Measurements from ENCODE around the gene PADI3. TPM values are rescaled to one million over a fixed set of nuclear protein-coding genes. Genes with fewer than 3 reads are reported as not detected.

The PADI3 gene
- polyA plus RNA-seq, 1 donor, result not detected

- DNase-seq, result no peak
Measured at GRCh38 chr1:17274186-17275170, 25.6 kb downstream of the PADI3 start.

GRCh38 chr1:17276568-17276967 is 27.7 kb downstream of the PADI3 start:
- no peak for DNase-seq

GRCh38 chr1:17277511-17278159 is 28.7 kb downstream of the PADI3 start:
- no peak for DNase-seq

GRCh38 chr1:17278996-17279830 is 30.3 kb downstream of the PADI3 start:
- DNase-seq, result no peak

GRCh38 chr1:17280436-17280835 is 31.5 kb downstream of the PADI3 start:
- DNase-seq, result no peak

GRCh38 chr1:17280894-17281293 is 32.0 kb downstream of the PADI3 start:
- no peak for DNase-seq

GRCh38 chr1:17281775-17282181 is 32.9 kb downstream of the PADI3 start:
- DNase-seq, result no peak

GRCh38 chr1:17282836-17283235 is 33.9 kb downstream of the PADI3 start:
- no peak for DNase-seq

- no peak for DNase-seq
Measured at GRCh38 chr1:17286646-17287045, 37.7 kb downstream of the PADI3 start.

- no peak for DNase-seq
Measured at GRCh38 chr1:17287130-17287776, 38.4 kb downstream of the PADI3 start.

GRCh38 chr1:17289721-17290120 is 40.8 kb downstream of the PADI3 start:
- DNase-seq, result no peak

GRCh38 chr1:17290553-17290952 is 41.7 kb downstream of the PADI3 start:
- DNase-seq, result no peak

GRCh38 chr1:17292299-17293160 is 43.6 kb downstream of the PADI3 start:
- DNase-seq, result no peak

GRCh38 chr1:17293681-17294425 is 45.0 kb downstream of the PADI3 start:
- DNase-seq, result no peak

- no peak for DNase-seq
Measured at GRCh38 chr1:17295292-17295691, 46.4 kb downstream of the PADI3 start.

- DNase-seq, result no peak
Measured at GRCh38 chr1:17296086-17296485, 47.2 kb downstream of the PADI3 start.

GRCh38 chr1:17297991-17298390 is 49.1 kb downstream of the PADI3 start:
- DNase-seq, result no peak

- DNase-seq, result no peak
Measured at GRCh38 chr1:17301767-17302166, 52.9 kb downstream of the PADI3 start.

GRCh38 chr1:17304151-17304825 is 55.4 kb downstream of the PADI3 start:
- DNase-seq, result no peak

- no peak for DNase-seq
Measured at GRCh38 chr1:17304826-17305175, 55.9 kb downstream of the PADI3 start.

All from hindlimb muscle (tissue), 1 donor.